ENCODE results near the gene NUP205.

Gene NUP205
- total RNA-seq: 140 to 192 (median 163) reads per million in 4 experiments

DNA sequence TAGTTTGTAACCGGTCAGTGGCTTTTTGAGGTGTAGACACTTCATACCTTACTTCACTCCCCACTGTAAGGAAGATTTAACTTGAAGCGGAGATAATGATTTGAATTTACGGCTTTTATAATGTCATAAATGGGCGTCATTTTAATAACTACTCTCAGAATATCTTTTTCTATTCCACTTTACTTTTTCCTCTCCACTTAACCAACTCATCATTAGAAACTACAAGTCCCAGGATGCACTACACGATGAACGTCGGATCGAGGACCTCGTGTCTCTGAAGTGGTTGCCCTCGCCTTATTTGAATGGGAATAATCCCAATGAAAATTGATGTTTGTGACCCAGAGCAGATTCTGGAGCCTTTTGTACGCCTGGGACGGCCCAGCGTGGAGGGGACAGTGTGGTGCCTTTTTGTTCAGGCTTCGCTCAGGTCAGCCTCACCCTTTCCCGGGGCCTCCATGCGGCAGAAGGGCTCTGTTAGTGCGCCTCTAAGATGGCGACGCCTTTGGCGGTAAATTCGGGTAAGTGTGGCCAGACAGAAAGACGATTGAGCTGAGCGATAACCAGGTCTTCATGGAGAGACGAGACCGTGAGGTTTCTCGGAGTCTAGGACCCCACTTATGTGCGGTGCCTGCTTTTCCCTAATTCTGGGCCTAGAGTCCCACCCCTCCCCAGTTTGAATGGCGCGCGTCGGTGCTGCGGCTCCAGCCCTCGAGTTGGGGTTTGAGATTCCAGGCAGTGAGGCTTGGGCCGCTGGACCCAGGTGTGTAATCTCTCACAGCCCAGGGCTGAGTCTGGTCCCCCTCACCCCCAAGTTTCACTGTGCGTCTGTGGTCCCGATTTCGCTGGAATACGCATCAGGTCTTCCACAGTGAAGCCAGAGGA, at the start of gene NUP205:
NUP205 (plus strand) TSS at position 463 of the 882 bp plus-strand sequence; CDS start at position 491, 28 bp downstream.
- peak; percentile 54 for DNase-seq

DNA sequence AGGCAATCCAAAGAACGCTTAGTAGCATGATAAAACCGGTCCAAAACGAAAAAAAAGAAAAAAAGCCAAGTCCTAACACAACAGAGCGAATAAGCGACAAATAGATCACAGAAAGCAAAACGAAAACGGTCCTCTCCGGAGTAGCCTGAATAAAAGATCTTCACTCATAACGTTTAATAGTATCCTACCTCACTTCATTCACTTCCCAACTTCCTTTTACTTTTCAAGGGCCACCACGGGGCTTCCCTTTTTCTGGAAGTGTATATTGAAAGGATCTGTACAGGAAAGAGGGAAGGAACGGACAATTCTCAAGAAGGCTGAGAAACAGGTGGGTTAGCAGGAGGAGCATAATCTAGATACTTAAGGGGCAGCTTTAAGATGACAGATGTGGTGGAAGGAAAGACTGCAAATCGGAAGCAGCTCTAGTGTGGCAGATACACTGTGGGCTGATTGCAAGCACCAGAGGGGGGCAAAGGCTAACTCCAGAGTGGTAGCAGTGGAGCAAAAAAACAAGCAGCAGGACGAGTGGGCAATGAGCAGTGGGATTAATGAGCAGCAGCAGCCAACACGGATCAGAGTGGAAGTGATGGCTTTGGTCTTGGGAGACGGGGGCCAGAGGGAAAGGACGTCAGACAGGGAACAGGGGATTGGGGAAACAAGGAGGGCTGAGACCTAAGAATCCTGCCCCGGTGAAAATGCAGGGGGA, 48.7 kb upstream of the NUP205 start:
- DNase-seq: no peak

- no peak for DNase-seq
Observed at GRCh38 chr7:135509589-135509838, 48.2 kb upstream of the NUP205 start.

DNA sequence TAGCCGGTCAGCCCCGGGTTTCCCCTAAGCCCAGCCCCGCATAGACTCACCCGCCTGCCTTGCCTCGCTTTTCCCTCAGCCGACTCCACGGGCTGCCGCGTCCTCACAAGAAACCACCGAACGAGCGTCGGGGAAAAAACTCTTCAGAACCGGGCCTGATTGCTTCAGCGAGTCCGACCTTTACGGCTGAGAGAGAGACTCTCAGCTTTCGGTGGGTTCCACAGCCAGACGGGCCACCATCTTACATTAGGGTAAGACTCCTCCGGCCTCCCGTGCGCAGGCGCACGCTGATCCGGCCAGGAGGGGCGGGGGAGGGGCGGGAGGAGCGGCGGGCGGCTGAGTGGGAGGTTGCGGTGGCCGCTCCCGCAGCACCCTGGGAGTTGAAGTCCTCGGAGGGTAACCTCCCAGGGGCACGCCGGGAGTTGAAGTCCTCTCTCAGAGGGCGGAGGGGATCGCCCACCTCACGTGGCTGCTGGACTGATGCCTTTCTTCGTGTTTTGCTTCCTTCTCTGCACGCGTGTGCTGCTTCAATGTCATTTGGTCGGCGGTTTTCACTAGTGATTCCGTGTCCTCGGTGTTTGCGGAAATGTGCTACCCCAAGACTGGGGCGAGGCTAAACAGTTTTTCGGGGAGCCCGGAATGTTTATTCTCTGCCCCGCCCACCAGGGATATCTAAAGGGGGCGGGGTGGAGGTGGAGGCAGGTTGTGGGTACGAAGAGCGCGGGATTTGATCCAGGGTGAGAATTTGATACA, 47.7 kb upstream of the NUP205 start, which contains the start of gene CNOT4:
CNOT4 (minus strand) TSS at position 264 of the 753 bp plus-strand sequence. CDS start 71,771 bp downstream, outside the sequence.
- peak; percentile 96 for DNase-seq

DNA sequence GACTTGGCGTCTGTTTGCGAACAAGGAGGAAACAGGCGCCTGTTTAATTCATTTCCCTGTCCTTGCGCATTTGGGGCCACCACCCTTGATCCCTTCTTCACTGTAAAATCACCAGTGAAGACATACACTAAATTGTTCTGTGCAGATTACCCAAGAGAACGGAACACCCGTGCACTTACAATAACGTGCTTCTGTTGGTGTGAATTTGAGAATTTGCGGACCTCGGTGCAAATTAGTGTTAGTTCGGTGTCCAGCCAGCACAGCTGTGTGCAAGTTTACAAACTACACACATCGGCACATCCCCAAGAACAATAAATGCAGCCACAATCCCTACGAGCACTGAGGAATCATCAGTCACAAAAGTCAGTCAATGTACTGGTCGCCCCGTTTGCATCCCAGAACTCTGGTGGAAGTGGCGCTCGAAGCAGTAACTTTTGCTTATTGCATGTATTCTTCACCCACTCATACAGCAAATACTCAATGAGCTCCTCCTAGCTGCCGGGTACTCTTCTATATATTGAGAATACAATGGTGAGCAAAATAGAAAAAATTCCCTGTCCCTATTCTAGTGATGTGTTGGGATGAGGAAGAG, 47.0 kb upstream of the NUP205 start:
- no peak for DNase-seq

DNA sequence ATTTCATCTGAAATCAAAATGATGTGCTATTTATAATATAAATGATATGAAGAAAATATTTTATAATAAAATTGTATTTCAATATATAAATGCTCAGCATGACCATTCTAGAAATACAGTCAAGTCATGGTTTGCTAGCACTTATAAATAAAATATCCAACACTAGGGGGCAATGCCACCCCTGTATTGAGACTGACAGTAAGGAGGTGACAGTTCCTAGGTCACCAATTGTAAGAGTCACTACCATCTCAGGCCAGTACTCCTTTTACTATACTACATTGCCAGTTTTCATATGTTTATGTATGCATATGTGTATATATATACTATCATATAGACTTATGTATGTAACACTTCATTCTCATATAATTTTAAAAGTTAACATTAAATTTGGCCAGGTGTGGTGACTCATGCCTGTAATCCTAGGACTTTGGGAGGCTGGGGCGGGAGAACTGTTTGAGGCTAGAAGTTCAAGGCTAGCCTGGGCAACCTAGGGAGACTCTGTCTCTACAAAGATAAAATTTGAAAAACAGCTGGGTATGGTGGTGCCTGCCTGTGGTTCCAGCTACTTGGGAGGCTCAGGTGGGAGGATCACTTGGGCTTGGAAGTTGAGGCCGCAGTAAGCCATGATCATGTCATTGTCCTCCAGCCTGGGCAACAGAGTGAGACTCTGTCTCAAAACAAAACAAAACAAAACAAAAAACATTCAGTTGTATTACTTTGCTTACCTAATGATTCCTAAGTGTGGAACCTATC, 45.4 kb upstream of the NUP205 start:
- no peak for DNase-seq

DNA sequence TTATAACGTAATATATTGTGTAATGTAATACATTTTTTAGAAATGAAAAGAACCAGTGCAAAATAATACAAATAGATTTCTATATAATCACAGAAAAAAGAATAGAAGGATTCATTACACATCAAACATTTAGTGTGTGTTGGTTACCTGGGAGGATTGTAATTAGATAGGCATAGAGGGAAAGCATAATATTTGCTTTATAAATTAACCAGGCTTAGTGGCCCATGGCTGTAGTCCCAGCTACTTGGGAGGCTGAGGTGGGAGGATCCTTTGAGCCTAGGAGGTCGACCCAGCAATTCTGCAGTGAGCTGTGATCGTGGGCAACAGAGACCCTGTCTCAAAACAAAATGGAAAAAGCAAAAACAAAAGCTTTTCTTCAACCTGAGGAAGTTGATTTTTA, 42.9 kb upstream of the NUP205 start:
- DNase-seq: no peak

- no peak for DNase-seq
Observed at GRCh38 chr7:135517060-135517459, 40.7 kb upstream of the NUP205 start.

DNA sequence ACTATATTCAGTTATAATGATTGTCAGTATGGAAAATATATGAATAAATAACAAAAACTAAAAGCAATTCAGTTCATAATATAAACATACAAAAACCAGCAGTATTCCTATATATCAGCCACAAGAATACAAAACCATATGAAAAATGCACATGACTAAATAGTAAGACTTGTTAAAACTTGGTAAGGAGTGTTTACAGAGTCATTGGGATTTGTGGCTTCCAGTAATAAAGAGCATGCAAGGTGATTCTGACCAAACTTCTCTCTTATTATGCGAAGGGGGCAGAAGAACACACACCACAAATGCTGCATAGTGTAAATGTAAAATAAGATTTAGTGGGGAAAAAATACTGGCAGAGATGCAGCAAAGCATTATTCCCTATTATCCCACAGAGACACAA, 39.0 kb upstream of the NUP205 start:
- DNase-seq: no peak

- DNase-seq: no peak
Observed at GRCh38 chr7:135519233-135519688, 38.5 kb upstream of the NUP205 start.

DNA sequence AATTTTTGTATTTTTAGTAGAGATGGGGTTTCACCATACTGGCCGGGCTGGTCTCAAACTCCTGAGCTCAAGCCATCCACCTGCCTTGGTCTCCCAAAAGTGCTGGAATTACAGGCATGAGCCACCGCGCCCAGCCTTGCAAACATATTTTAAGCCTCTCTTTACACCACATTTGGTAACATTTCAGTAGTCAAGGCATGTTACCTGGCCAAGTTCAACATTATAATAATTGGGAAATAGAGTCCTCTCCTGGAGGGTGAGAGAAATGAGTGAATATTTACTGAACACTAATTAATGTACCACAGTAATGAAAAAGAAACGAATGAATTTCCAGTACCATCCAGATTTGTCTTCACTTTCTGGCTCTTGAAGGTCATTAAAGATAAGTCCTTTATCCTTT, 37.8 kb upstream of the NUP205 start:
- no peak for DNase-seq

GRCh38 chr7:135522509-135522908, 35.2 kb upstream of the NUP205 start:
- DNase-seq: no peak

DNA sequence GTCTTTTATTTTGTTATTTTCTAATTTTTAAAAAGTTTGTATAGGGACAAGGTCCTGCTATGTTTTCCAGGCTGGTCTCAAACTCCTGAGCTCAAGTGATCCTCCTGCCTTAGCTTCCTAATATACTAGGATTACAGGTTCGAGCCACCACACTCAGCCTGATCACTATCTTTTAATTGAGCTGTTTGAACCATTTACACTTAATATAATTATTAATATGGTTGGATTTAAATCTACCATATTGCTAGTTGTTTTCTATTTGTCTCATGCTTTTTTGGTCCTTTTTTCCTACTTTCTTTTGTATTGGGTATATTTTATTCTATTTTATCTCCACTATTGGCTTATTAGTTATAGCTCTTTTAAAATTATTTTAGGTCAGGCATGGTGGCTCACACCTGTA, 34.6 kb upstream of the NUP205 start:
- no peak for DNase-seq

DNA sequence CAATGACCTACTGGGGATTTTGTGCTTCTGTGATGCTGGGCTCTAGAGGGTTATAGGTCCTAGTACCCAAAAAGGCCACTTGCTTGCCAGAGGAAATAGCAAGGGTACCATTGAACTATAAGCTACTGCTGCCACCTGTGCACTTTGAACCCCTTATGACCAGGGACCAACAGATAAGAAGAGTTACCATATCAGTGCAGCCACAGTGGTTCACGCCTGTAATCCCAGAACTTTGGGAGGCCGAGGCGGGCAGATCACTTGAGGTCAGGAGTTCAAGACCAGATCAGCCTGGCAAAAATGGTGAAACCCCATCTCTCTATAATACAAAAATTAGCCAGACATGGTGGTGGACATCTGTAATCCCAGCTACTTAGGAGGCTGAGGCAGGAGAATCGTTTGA, 32.3 kb upstream of the NUP205 start:
- no peak for DNase-seq

DNA sequence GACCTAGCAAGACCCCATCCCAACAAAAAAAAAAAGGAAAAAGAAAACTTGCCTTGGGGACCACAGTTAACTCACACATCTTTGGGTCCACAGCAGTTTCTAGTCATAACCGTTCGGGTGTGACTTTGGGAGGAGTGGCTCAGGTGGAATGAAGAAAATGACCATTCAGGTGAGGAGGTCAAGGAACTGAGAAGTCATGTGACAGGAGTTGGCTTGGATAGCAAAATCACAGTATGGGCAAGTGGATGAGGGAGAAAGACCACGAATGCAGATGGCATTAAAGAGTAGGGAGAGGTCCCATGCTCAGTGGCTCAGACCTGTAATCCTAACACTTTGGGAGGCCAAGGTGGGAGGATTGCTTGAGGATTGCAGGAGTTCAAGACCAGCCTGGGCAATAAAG, 30.7 kb upstream of the NUP205 start:
- DNase-seq: no peak

DNA sequence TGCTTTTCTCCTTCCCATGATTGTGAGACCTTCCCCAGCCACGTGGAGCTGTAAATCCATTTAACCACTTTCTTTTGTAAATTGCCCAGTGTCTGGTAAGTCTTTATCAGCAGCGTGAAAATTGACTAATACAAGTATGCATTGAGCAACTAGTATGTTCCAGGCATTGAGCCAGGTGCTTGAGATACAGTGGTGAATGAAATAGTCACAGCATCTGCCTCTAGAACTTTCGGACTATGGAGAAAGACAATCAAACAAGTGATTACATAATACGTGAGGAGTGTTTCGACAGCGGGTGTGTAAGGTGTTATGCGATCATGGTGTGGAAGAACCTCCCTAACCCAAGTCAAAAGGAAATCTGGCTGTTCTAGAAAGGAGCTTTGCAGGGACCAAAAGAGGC, 21.6 kb upstream of the NUP205 start:
- DNase-seq: no peak

GRCh38 chr7:135537453-135537852, 20.3 kb upstream of the NUP205 start:
- DNase-seq: no peak

- DNase-seq: no peak
Observed at GRCh38 chr7:135537905-135538304, 19.8 kb upstream of the NUP205 start.

DNA sequence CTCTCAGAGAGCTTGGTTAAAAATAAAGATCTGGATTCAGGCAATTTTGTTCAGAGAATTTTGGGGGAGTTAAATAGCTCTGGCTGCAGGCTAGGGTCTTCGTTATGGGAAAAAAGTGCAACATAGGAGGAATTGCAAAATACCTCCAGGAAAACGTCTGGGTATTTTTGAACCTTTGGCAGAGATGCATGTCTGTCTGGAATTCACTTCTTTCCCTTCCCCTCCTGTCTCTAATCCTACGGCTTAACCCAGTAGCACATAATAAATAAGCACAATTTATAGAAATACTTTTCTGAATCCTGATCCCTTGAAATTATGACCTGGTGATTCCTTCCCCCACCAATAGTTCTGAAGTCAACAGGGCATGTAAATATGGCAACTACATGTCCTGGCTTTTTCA, 19.3 kb upstream of the NUP205 start:
- DNase-seq: no peak

GRCh38 chr7:135539629-135540028, 18.1 kb upstream of the NUP205 start:
- DNase-seq: no peak

DNA sequence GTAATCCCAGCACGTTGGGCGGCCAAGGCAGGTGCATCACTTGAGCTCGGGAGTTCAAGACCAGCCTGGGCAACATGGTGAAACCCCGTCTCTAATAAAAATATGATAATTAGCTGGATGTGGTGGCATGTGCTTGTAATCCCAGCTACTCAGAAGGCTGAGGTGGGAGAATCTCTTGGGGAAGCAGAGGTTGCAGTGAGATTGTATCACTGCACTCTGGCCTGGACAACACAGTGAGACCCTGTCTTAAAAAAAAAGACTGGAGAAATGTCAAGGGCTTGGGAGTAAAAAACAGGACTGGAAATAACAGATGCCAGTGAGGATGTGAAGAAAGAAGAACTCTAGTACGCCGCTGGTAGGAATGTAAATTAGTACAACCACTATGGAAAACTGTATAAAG, 16.7 kb upstream of the NUP205 start:
- DNase-seq: no peak

DNA sequence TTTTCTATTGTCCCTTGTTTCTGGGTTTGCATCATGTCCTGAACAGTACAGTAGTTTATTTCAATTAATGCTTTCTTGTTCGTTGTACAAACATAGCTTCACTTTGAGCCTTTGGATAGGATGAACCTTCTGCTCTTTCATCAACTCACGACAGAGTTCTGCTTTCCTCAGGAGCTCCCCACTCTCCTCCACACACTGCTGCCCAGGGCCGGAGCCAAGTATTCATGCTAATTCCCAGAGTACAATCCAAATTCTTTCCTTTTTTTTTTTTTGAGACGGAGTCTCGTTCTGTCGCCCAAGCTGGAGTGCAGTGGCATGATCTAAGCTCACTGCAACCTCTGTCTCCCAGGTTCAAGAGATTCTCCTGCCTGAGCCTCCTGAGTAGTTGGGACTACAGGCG, 7.5 kb upstream of the NUP205 start:
- no peak for DNase-seq

Data from effector CD8-positive, alpha-beta T cell (primary cell).